HG03159 (cell line): Measurements from ENCODE around the gene BPGM.

Source experiments
- ATAC-seq: cut with Tn5 transposase; IDR thresholded peaks from one replicate; pipeline ENCODE4 v1.9.1; 2021; ENCODE audit warnings: mild to moderate bottlenecking, moderate library complexity; ENCODE audit not compliant: unreplicated experiment

BPGM gene

DNA sequence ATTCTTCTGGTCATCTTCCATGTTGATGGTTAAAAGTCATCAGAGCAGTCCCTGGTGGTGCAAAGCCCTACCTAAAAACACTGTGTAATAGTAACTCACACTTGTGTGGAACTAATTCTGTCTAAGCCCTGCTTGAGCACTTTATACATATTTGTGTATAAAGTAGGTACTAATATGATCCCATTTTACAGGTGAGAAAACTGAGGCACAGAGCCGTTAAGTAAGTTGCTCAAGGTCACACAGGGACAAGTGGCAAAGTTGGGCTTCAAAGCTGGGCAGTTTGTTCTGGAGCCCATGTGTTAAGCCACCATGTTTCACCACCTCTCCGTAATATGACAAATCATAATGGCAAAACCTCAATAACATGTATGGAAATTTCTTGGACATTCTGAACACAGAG, 48.1 kb downstream of the BPGM start:
- no peak for ATAC-seq

GRCh38 chr7:134695321-134695860, 48.7 kb downstream of the BPGM start:
- ATAC-seq = no peak

DNA sequence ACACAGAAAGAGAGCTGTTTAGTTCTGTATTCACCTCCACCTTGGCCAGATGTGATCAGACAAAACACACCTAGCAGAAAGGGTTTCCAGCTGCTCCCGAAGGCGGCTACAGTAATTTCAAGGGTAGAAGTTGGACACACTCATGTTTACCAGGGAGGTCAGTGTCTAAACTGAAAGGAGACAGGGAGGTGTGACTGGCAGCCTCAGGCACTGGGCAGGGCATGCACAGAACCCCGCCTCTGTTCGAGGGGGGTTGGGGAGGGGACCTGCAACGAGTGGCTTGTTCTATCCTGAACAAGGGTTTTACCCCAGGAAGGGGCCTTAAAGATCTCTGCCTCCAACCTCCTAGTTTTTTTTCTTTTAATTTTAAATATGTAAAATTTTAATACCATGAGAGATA, 49.6 kb downstream of the BPGM start:
- no peak for ATAC-seq

- ATAC-seq = no peak
These were observed 50.7 kb downstream of the BPGM start for GRCh38 chr7:134697205-134697886.

GRCh38 chr7:134698481-134698880, 51.8 kb downstream of the BPGM start:
- no peak for ATAC-seq

- ATAC-seq = no peak
These were observed 52.6 kb downstream of the BPGM start for GRCh38 chr7:134699021-134699818.

GRCh38 chr7:134699899-134700298, 53.2 kb downstream of the BPGM start:
- no peak for ATAC-seq

DNA sequence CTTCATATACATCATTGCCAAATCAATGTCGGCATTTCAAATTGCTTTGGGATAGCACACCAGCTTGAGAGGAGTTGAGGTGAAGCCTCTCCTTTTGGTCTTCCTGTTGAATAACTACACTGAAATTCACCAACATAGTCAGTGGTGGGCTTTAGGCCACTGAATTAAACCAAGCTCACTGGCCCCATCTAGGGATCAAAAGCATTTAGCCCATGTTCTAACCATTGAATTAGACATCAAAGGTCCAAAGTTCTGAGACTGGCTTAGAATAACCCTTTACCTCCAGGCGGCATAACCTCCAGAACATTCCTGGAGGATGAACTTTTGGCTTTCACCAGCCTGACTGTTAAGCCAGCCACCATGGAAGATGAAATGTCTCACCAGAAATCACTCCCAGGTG, 54.6 kb downstream of the BPGM start:
- no peak for ATAC-seq

DNA sequence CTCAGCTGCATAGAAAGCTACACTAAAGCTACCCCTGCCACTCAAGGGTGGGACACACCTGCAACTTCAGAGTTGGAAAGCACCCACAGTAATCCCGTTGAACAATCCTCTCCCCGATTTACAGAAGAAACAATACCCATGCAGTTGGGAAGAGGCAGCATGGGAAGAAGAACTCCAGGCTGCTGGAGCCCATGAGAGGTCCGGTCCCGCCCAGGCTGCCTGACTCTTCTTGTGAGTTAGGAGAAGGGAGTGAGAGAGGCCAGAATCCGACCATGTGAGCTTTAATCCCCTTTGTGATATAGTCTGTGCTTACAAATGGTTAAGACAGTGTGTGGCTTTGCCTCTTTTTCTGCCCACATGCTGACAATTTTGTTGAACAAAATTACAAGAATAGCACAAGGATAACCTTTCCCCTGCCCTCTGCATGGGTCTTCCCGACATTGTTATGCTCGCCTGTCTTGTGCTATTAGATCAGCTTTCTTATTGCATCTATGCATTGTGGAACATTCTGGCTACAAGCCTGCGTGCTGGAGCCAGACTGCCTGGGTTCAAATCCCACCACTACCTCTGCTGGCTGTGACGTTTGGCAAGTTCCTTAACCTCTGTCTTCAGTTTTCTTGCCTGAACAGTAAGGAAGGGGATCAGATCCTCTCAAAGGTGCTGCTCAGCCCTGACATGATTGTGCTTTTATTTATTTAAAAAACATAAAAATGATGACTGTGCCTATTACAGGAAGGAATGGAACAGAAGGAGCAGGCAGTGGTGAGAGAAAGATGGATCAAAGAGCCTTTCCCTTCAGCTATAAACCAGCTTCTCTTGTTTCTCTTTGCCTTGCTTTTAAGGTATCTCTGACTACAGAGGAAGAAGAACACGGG, 56.0 kb downstream of the BPGM start:
- ATAC-seq = no peak

DNA sequence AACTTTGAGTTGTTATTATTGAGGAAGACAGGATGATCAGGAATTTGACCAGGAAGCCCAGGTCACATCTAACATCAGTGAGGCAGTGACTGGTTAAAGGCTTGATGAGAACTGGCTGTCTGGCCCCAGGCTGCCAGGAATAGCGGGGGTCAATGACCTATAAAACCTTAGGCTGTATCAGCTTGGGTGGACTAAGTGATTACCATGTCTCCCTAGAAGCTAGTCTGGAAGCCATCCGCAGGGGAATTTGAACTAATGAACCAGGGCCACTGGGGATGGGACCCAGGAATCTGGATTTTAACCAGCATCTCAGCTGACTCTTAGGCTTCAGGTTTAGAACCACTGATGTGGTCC, 56.6 kb downstream of the BPGM start:
- ATAC-seq = no peak

DNA sequence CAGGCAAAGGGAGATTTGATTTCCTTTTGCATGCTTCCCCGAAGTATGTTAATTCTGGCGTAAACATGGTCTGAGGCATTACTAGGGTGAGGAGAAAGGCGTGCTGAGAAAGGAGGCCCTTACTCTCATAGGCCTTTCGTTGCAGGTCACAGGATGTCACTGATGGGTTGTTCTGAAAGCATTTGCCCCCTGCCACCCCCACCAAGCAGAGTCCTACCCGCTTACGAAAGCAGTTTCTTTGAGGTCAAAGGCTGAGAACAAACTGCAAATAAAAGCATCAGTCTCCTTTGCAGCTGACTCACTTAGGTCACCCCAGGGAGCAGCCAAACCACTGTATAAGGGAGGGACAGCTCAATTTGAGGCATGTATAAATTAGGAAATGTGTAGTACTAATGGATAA, 57.1 kb downstream of the BPGM start:
- no peak for ATAC-seq

- ATAC-seq = no peak
These were observed 58.2 kb downstream of the BPGM start for GRCh38 chr7:134704827-134705226.

GRCh38 chr7:134705716-134706115, 59.1 kb downstream of the BPGM start:
- ATAC-seq = no peak

DNA sequence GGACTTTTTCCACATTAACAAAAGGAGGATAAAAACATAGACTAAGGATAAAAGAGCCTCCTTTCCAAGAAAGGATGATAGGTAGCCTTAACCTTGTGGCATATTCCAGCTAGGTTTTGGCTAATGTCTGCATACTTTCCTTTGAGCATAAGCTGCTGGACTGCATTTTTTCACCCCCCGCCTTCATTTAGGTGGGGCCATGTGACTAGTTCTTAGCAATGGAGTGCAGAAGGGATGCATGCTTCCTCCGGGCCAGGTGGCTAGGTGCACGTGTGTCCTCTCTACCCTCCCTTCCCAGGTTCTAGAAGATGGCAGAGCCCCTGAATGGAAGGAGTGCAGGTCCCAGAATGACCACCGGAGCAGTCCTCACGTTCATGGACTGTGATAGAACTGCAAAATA, 59.8 kb downstream of the BPGM start:
- no peak for ATAC-seq

- no peak for ATAC-seq
These were observed 61.2 kb downstream of the BPGM start for GRCh38 chr7:134707663-134708378.

- ATAC-seq = no peak
These were observed 62.0 kb downstream of the BPGM start for GRCh38 chr7:134708692-134709091.

GRCh38 chr7:134709197-134709596, 62.5 kb downstream of the BPGM start:
- no peak for ATAC-seq

GRCh38 chr7:134710511-134710853, 63.8 kb downstream of the BPGM start:
- ATAC-seq = no peak

GRCh38 chr7:134710854-134711624, 64.4 kb downstream of the BPGM start:
- no peak for ATAC-seq

GRCh38 chr7:134712196-134712595, 65.5 kb downstream of the BPGM start:
- no peak for ATAC-seq
